PFSK-1 (cell line): Measurements from ENCODE around the gene HGFAC.

Source experiments
- FOXP2 ChIP-seq: optimal IDR thresholded peaks from 2 replicates; pipeline ENCODE3; 2011; ENCODE audit warnings: borderline replicate concordance, control low read depth, inconsistent platforms; ENCODE audit not compliant: insufficient read depth; ENCODE audit errors: extremely low read length, extremely low read depth
- POLR2AphosphoS5 ChIP-seq: IDR thresholded peaks from 2 replicates; pipeline ENCODE4 v1.6.1; 2012; ENCODE audit warnings: low read depth, mild to moderate bottlenecking, control low read depth, low read length, moderate library complexity
- SIN3A ChIP-seq: IDR thresholded peaks from 2 replicates; pipeline ENCODE4 v1.6.1; 2012; ENCODE audit warnings: mild to moderate bottlenecking, low read length, moderate library complexity, borderline replicate concordance; ENCODE audit not compliant: insufficient read depth
- TAF1 ChIP-seq: IDR thresholded peaks from 2 replicates; pipeline ENCODE4 v1.6.1; 2012; ENCODE audit warnings: low read length, control low read depth, borderline replicate concordance; ENCODE audit not compliant: insufficient read depth
- TF ChIP-seq, protein P1 (sequence below), 2 experiments: IDR thresholded peaks; 2 replicates each; pipeline versions ENCODE4 v1.6.1 to v1.8.0; 2011 to 2012; ENCODE audit warnings: low read depth in 2 of 2, low read length in 2 of 2, control low read depth in 1 of 2, inconsistent platforms in 1 of 2, mild to moderate bottlenecking in 1 of 2, moderate library complexity in 1 of 2; ENCODE audit not compliant: insufficient read depth in 1 of 2

HGFAC gene

DNA sequence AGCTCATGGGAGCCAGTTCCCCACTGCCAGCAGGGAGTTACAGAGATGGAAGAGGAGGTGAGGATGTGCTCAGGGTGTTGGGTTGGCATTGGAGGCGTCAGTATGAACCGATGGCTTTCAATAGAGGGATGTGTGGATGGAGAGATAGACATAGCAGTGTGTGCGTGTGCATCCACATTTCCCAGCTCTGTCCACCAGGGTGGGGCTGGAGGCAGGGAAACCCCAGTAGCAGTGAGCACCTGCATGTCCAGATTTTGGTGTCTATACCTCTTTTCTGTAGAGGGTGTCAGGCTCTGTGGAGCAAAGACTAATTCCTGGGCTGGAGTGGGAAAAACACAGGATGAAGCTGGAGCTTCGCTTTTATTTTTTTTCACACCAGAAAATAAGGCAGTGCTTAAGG lies 37.2 kb upstream of the HGFAC start:
- no peak for TF ChIP-seq POLR2AphosphoS5
- no peak for TF ChIP-seq FOXP2
- TF ChIP-seq, protein P1, sequence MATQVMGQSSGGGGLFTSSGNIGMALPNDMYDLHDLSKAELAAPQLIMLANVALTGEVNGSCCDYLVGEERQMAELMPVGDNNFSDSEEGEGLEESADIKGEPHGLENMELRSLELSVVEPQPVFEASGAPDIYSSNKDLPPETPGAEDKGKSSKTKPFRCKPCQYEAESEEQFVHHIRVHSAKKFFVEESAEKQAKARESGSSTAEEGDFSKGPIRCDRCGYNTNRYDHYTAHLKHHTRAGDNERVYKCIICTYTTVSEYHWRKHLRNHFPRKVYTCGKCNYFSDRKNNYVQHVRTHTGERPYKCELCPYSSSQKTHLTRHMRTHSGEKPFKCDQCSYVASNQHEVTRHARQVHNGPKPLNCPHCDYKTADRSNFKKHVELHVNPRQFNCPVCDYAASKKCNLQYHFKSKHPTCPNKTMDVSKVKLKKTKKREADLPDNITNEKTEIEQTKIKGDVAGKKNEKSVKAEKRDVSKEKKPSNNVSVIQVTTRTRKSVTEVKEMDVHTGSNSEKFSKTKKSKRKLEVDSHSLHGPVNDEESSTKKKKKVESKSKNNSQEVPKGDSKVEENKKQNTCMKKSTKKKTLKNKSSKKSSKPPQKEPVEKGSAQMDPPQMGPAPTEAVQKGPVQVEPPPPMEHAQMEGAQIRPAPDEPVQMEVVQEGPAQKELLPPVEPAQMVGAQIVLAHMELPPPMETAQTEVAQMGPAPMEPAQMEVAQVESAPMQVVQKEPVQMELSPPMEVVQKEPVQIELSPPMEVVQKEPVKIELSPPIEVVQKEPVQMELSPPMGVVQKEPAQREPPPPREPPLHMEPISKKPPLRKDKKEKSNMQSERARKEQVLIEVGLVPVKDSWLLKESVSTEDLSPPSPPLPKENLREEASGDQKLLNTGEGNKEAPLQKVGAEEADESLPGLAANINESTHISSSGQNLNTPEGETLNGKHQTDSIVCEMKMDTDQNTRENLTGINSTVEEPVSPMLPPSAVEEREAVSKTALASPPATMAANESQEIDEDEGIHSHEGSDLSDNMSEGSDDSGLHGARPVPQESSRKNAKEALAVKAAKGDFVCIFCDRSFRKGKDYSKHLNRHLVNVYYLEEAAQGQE (IDR thresholded peaks at IDR 0.05; ENCODE audit: insufficient read depth in 1 of 2, low read depth in 2 of 2, low read length in 2 of 2), result no peak
- TF ChIP-seq TAF1, result no peak
- no peak for TF ChIP-seq SIN3A

DNA sequence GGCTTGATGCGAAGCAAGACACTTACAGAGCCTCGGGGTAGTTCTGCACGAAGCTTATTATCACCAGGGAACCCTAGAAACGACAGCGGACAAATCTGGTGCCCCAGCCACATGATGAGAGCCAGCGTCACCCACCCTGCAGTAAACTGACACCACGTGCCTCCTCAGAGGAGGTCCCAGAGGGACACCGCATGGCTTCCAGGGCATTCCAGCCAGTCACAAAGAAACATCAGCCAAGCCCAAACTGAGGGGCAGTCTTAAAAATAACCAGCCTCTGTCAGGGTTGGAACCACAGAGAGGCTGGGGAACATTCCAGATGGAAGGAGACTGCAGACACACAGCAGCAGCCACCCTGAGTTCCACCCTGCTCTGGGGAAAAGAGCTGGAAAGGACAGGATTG lies 36.6 kb upstream of the HGFAC start:
- TF ChIP-seq POLR2AphosphoS5, result no peak
- TF ChIP-seq TAF1, result no peak
- no peak for TF ChIP-seq SIN3A
- no peak for TF ChIP-seq FOXP2

DNA sequence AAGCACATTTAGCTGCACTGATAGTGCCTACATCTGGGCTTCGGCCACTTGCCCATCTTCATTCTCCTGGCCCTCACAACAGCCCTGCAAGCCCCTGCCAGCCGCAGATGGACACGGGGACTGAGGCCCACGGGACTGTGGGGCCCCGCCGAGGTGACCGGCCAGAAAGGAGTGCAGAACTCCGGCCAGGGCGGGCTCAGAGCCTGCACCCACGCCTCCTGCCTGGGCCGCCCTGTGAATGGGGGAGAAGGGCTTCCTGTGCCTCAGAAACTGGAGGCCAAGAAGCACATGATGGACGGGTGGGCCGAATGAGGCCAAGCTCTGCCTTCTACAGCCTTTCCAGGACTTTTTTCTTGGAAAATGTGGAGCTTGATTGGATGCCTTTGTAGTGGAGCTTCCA lies 35.7 kb upstream of the HGFAC start:
- TF ChIP-seq SIN3A, result no peak
- no peak for TF ChIP-seq FOXP2
- no peak for TF ChIP-seq TAF1
- TF ChIP-seq, protein P1 (IDR thresholded peaks at IDR 0.05; ENCODE audit: insufficient read depth in 1 of 2, low read depth in 2 of 2, low read length in 2 of 2), result no peak
- no peak for TF ChIP-seq POLR2AphosphoS5

DNA sequence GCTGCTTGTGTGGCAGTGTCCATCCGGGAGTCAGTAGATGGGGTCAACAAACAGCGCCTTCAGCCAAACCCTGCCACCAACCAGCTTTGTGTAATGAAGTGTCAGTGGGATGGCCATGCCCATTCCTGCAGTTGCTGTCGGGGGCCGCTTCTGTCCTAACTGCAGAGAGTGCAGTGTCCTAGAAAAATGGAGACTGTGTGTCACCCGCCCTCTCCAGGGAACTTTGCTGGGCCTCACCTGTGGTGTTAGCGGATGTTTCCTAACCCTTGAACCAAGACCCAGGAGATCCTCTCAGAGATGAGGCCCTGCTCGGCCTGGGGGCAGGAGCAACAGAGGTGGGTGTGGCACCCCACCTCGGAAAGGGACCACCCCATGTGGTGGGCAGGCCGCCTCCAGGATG lies 35.3 kb upstream of the HGFAC start:
- TF ChIP-seq FOXP2, result no peak
- TF ChIP-seq SIN3A, result no peak
- TF ChIP-seq, protein P1 (IDR thresholded peaks at IDR 0.05; ENCODE audit: insufficient read depth in 1 of 2, low read depth in 2 of 2, low read length in 2 of 2), result no peak
- TF ChIP-seq TAF1, result no peak
- no peak for TF ChIP-seq POLR2AphosphoS5

DNA sequence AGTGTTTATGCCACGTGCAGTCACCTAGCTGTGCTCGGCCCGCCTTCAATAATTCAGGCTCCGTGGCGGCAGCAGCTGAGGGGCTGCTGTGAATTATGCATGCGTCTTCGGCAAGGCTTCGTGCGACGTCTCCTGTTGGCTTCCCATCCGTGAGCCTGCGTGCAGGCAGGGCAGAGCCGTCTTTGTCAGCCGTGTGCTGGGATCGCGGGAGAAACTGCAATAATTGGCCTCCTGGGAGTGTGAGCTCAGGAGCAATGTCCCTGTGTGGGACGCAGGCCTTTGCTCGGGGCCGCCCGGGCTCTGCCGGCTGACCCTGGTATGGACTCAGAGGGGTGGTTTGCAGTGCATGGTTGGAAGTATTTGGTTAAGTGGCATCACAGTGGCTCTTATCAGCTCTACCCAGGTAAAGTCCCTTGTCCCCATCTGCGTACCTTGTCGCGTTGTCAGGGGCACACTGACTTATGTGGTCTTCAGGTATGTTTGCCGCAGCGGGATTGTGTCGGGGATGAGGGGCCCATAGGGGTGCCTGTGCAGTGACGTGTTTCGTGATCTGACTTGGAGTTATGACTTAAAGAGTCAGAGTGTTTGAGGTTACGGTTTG lies 34.5 kb upstream of the HGFAC start:
- TF ChIP-seq, protein P1 (IDR thresholded peaks at IDR 0.05; ENCODE audit: insufficient read depth in 1 of 2, low read depth in 2 of 2, low read length in 2 of 2), result no peak
- TF ChIP-seq POLR2AphosphoS5 (no peak), SIN3A (no peak), FOXP2 (no peak), TAF1 (no peak)
